HS-27A (cell line): ENCODE results near the gene KRTAP13-3.

Experiments used
- DNase-seq: peaks from one replicate; pipeline ENCODE4 v3.0.0-alpha.2; 2012; ENCODE audit warnings: low read depth, missing footprints

The KRTAP13-3 gene

GRCh38 chr21:30425826-30426225, at the start of gene KRTAP13-3:
KRTAP13-3 (minus strand) TSS chr21:30425926; CDS start chr21:30425912, 14 bp downstream.
- no peak for DNase-seq

- DNase-seq = no peak
These were observed 43.4 kb upstream of the KRTAP13-3 start for GRCh38 chr21:30468900-30469714.

GRCh38 chr21:30463713-30464112, 38.0 kb upstream of the KRTAP13-3 start:
- DNase-seq = no peak

GRCh38 chr21:30448514-30448913, 22.8 kb upstream of the KRTAP13-3 start:
- DNase-seq = no peak

GRCh38 chr21:30447056-30447455, 21.3 kb upstream of the KRTAP13-3 start:
- DNase-seq = no peak

- DNase-seq = no peak
These were observed 18.5 kb upstream of the KRTAP13-3 start for GRCh38 chr21:30444204-30444603.

GRCh38 chr21:30443226-30443625, 17.5 kb upstream of the KRTAP13-3 start:
- DNase-seq = no peak

- no peak for DNase-seq
These were observed 14.2 kb upstream of the KRTAP13-3 start, which contains the start of gene KRTAP15-1 for GRCh38 chr21:30439975-30440374. KRTAP15-1 (plus strand) TSS chr21:30440275; CDS start chr21:30440328, 53 bp downstream.

- no peak for DNase-seq
These were observed 11.4 kb upstream of the KRTAP13-3 start for GRCh38 chr21:30437010-30437565.

GRCh38 chr21:30434033-30434631, 8.4 kb upstream of the KRTAP13-3 start:
- DNase-seq = no peak

GRCh38 chr21:30430170-30430655, 4.5 kb upstream of the KRTAP13-3 start, which contains the start of gene KRTAP13-4:
KRTAP13-4 (plus strand) TSS chr21:30430220; CDS start chr21:30430276, 56 bp downstream.
- no peak for DNase-seq

- no peak for DNase-seq
These were observed 1.0 kb upstream of the KRTAP13-3 start for GRCh38 chr21:30426731-30427130.

- no peak for DNase-seq
These were observed 9.7 kb downstream of the KRTAP13-3 start for GRCh38 chr21:30415993-30416392.

- DNase-seq = peak; percentile 27
These were observed 16.8 kb downstream of the KRTAP13-3 start for GRCh38 chr21:30408782-30409494.

- DNase-seq = no peak
These were observed 30.0 kb downstream of the KRTAP13-3 start, which contains the start of gene KRTAP13-1 for GRCh38 chr21:30395731-30396130. KRTAP13-1 (plus strand) TSS chr21:30396031; CDS start chr21:30396087, 56 bp downstream.

- no peak for DNase-seq
These were observed 34.2 kb downstream of the KRTAP13-3 start for GRCh38 chr21:30391492-30392025.

- no peak for DNase-seq
These were observed 43.5 kb downstream of the KRTAP13-3 start for GRCh38 chr21:30382201-30382600.
